GM19467 (cell line): Measurements from ENCODE around the gene PLEKHG5.
"Not testable (repeated sequence)": the region's sequence is repeated elsewhere in the genome, so short reads cannot be mapped to it uniquely, and the experiment has no call there.

Experiments used
- ATAC-seq: cut with Tn5 transposase; IDR thresholded peaks from one replicate; pipeline ENCODE4 v1.9.1; 2021; ENCODE audit warnings: mild to moderate bottlenecking, moderate library complexity; ENCODE audit not compliant: unreplicated experiment

PLEKHG5 gene

GRCh38 chr1:6464915-6465314 lies 26.6 kb downstream of the PLEKHG5 start:
- ATAC-seq, result no peak

GRCh38 chr1:6464514-6464836 lies 27.0 kb downstream of the PLEKHG5 start:
- no peak for ATAC-seq

- ATAC-seq, result no peak
Measured at GRCh38 chr1:6463120-6463412, 28.4 kb downstream of the PLEKHG5 start.

- no peak for ATAC-seq
Measured at GRCh38 chr1:6462412-6463119, 28.9 kb downstream of the PLEKHG5 start.

- no peak for ATAC-seq
Measured at GRCh38 chr1:6461538-6462411, 29.7 kb downstream of the PLEKHG5 start.

- ATAC-seq, result no peak
Measured at GRCh38 chr1:6461051-6461530, 30.4 kb downstream of the PLEKHG5 start.

GRCh38 chr1:6460301-6461050 lies 31.0 kb downstream of the PLEKHG5 start:
- no peak for ATAC-seq

- ATAC-seq, result no peak
Measured at GRCh38 chr1:6459850-6460265, 31.6 kb downstream of the PLEKHG5 start.

GRCh38 chr1:6456800-6457466 lies 34.5 kb downstream of the PLEKHG5 start:
- ATAC-seq, result no peak

GRCh38 chr1:6455752-6456520 lies 35.5 kb downstream of the PLEKHG5 start:
- ATAC-seq, result not testable (repeated sequence)

- no peak for ATAC-seq
Measured at GRCh38 chr1:6454856-6455751, 36.4 kb downstream of the PLEKHG5 start.

- not testable (repeated sequence) for ATAC-seq
Measured at GRCh38 chr1:6453895-6454855, 37.3 kb downstream of the PLEKHG5 start.

GRCh38 chr1:6450943-6451373 lies 40.5 kb downstream of the PLEKHG5 start:
- no peak for ATAC-seq

GRCh38 chr1:6450486-6450885 lies 41.0 kb downstream of the PLEKHG5 start:
- ATAC-seq, result not testable (repeated sequence)

- no peak for ATAC-seq
Measured at GRCh38 chr1:6450005-6450450, 41.4 kb downstream of the PLEKHG5 start.

GRCh38 chr1:6448749-6449631 lies 42.5 kb downstream of the PLEKHG5 start:
- ATAC-seq, result no peak
